IMR-90 (cell line): ENCODE results near the gene SFXN2.

Source experiments
- BHLHE40 ChIP-seq: fragments of 150-350 bp; IDR thresholded peaks from 2 replicates; pipeline ENCODE4 v1.6.1; 2016; ENCODE audit warnings: mild to moderate bottlenecking, low read depth, low read length
- CEBPB ChIP-seq: IDR thresholded peaks from 2 replicates; pipeline ENCODE4 v1.6.1; 2012; ENCODE audit warnings: low read depth, low read length, improper control_type of control experiment
- POLR2A ChIP-seq: IDR thresholded peaks from 2 replicates; pipeline ENCODE4 v1.6.1; 2012; ENCODE audit warnings: mild to moderate bottlenecking, low read depth, low read length
- TF ChIP-seq, protein P1 (sequence below): conservative IDR thresholded peaks from 2 replicates; pipeline ENCODE4 v1.5.1; 2012; ENCODE audit warnings: mild to moderate bottlenecking, low read depth, low read length, improper control_type of control experiment

DNA sequence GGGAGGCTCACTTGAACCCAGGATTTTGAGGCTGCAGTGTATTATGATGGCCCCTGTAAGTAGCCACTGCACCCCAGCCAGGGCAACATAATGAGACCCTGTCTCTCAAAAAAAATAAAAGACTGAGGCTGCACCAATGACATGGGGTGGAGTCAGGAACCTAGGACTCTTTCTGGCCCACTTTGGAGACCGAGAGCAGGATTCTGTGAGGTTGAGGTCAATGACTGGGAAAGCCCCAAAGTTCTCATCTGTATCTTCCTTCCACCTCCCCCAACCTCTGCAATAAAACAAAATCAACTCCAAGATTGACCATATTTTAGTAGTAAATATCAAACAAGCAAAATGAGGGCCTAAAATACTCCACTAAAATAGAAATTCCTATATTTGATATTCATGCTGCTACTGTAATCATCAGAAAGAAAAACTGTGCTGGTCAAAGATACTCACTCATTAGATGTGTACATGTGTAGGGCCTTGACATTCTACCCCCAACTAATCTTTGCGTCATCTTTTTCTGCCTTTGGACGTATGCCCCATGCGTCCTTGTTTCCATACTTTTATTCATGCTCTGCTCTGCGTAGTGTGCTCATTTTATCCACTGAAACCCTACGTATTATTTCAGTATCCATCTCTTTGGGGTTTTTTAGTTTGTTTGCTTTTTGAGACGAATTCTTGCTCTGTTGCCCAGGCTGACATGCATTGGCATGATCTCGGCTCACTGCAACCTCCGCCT lies 53.2 kb downstream of the SFXN2 start:
- TF ChIP-seq, protein P1, sequence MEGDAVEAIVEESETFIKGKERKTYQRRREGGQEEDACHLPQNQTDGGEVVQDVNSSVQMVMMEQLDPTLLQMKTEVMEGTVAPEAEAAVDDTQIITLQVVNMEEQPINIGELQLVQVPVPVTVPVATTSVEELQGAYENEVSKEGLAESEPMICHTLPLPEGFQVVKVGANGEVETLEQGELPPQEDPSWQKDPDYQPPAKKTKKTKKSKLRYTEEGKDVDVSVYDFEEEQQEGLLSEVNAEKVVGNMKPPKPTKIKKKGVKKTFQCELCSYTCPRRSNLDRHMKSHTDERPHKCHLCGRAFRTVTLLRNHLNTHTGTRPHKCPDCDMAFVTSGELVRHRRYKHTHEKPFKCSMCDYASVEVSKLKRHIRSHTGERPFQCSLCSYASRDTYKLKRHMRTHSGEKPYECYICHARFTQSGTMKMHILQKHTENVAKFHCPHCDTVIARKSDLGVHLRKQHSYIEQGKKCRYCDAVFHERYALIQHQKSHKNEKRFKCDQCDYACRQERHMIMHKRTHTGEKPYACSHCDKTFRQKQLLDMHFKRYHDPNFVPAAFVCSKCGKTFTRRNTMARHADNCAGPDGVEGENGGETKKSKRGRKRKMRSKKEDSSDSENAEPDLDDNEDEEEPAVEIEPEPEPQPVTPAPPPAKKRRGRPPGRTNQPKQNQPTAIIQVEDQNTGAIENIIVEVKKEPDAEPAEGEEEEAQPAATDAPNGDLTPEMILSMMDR = no peak
- no peak for TF ChIP-seq BHLHE40
- no peak for TF ChIP-seq CEBPB
- TF ChIP-seq POLR2A = no peak
